ENCODE data around the gene NCOA1.

DNA sequence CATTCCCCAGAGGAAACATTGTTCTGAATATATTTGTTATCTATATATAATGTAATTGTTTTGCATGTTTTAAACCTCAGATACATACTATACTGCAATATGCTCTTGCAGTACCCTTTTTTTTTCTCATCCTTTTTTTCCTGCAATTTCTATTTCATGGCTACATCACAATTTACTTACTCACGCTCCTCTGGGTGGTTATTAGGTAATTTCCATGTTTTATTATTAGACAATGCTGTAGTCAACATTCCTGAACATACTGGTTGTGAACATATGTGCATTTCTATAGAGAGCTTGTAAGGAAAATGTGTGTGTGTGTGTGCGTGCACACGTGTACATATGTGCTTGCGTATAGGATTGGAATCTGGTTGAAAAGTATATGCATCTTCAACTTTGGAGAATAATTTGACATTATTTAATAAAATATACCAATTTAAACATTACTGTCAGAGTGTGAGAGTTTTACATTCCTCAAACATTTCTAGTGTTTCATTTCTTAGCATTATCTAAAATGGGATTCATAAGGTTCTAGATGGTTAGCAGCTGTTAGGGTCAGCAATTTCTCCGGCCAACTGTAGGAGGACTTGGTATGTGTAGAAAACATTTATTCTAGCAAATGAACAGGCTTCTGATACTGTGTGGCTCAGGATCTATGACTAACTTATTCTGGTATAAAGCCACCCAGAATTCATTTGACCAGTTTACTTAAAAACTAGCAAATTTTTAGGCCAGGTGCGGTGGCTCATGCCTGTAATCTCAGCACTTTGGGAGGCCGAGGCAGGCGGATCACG, 22.4 kb downstream of the NCOA1 start:
- TF ChIP-seq EZH2 (IDR thresholded peaks at IDR 0.05; ENCODE audit: borderline replicate concordance, low read depth, low read length, poor library complexity, severe bottlenecking) (no peak), CTCF (conservative IDR thresholded peaks at IDR 0.05; ENCODE audit: low read depth, low read length) (no peak)

All from A673 (cell line).